Measurements from ENCODE around the gene CAVIN2. TPM values are rescaled to one million over a fixed set of nuclear protein-coding genes. Genes with fewer than 3 reads are reported as not detected.
A peak's percentile ranks its signal among the peaks of the same experiment; 100 is the strongest.

The CAVIN2 gene
- total RNA-seq, 1 donor from 2014 or later = 93.9 TPM

- no peak for TF ChIP-seq CTCF (IDR thresholded peaks at IDR 0.05; ENCODE audit: borderline replicate concordance)
- intact Hi-C loops (cut with micrococcal nuclease) = no loop called here
- peak overlapping the region; percentile 91 for H3K27ac ChIP-seq (replicated peaks)
- H3K4me1 ChIP-seq = peaks cover 58% of the 10 kb centered on the region
- no peaks in the 10 kb centered on the region for H3K36me3 ChIP-seq
- DNase-seq = no peak
- no peaks in the 10 kb centered on the region for H3K27me3 ChIP-seq (ENCODE audit: low read depth)
- H3K9me3 ChIP-seq (replicated peaks) = no peaks in the 10 kb centered on the region
- H3K4me3 ChIP-seq = no peak overlapping the region
Observed at GRCh38 chr2:191869781-191870180, 22.9 kb upstream of the CAVIN2 start.

GRCh38 chr2:191869178-191869577 lies 22.3 kb upstream of the CAVIN2 start:
- Histone ChIP-seq H3K36me3 (no peaks in the 10 kb centered on the region), H3K27me3 (ENCODE audit: low read depth) (no peaks in the 10 kb centered on the region), H3K9me3 (replicated peaks) (no peaks in the 10 kb centered on the region), H3K4me1 (peaks cover 64% of the 10 kb centered on the region), H3K4me3 (no peak overlapping the region), H3K27ac (replicated peaks) (peak overlapping the region; percentile 91)
- intact Hi-C loops (cut with micrococcal nuclease) = no loop called here
- peak; percentile 26 for TF ChIP-seq CTCF (IDR thresholded peaks at IDR 0.05; ENCODE audit: borderline replicate concordance)
- no peak for DNase-seq

DNA sequence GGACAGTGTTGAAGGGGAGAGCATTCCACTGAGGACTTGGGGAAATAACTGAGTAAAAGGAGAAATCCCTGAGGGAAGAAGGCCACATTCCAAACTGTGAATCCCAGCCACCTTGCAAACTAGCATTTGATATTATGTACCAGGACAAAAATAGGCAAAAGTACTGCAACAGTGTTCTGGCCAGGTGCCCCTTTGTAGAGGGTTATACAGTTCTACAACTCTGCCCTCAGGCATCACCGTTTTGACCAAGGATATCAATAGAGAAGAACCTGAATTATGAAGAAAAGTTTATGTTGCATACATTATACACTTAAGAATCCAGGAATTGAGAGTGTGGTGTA lies 20.6 kb upstream of the CAVIN2 start:
- Histone ChIP-seq H3K9me3 (replicated peaks) (no peaks in the 10 kb centered on the region), H3K4me1 (peaks cover 80% of the 10 kb centered on the region), H3K27ac (replicated peaks) (peak overlapping the region; percentile 91), H3K27me3 (ENCODE audit: low read depth) (no peaks in the 10 kb centered on the region), H3K36me3 (no peaks in the 10 kb centered on the region), H3K4me3 (peak overlapping the region; percentile 29)
- DNase-seq = no peak
- TF ChIP-seq CTCF (IDR thresholded peaks at IDR 0.05; ENCODE audit: borderline replicate concordance) = no peak
- intact Hi-C loops (cut with micrococcal nuclease) = no loop called here

- TF ChIP-seq CTCF (IDR thresholded peaks at IDR 0.05; ENCODE audit: borderline replicate concordance) = no peak
- Histone ChIP-seq H3K9me3 (replicated peaks) (no peaks in the 10 kb centered on the region), H3K4me3 (peak overlapping the region; percentile 29), H3K27ac (replicated peaks) (peak overlapping the region; percentile 91), H3K4me1 (peaks cover 80% of the 10 kb centered on the region), H3K36me3 (no peaks in the 10 kb centered on the region), H3K27me3 (ENCODE audit: low read depth) (no peaks in the 10 kb centered on the region)
- intact Hi-C loops (cut with micrococcal nuclease) = no loop called here
- no peak for DNase-seq
Observed at GRCh38 chr2:191866675-191867506, 20.0 kb upstream of the CAVIN2 start.

GRCh38 chr2:191866195-191866594 lies 19.3 kb upstream of the CAVIN2 start:
- no peaks in the 10 kb centered on the region for H3K27me3 ChIP-seq (ENCODE audit: low read depth)
- H3K9me3 ChIP-seq (replicated peaks) = no peaks in the 10 kb centered on the region
- H3K4me1 ChIP-seq = peaks cover 80% of the 10 kb centered on the region
- DNase-seq = no peak
- peak; percentile 14 for TF ChIP-seq CTCF (IDR thresholded peaks at IDR 0.05; ENCODE audit: borderline replicate concordance)
- intact Hi-C loops (cut with micrococcal nuclease) = no loop called here
- peak overlapping the region; percentile 91 for H3K27ac ChIP-seq (replicated peaks)
- no peak overlapping the region for H3K4me3 ChIP-seq
- no peaks in the 10 kb centered on the region for H3K36me3 ChIP-seq

All from left ventricle myocardium inferior (tissue), 1 donor.